H1 (cell line): ENCODE measurements around the gene ABCG1. TPM values are rescaled to one million over a fixed set of nuclear protein-coding genes. Genes with fewer than 3 reads are reported as not detected.
A peak's percentile ranks its signal among the peaks of the same experiment; 100 is the strongest.

ENCODE experiments used
- CTCF ChIA-PET: fragments of 300-600 bp; sonication (Branson Sonifier 250); formaldehyde crosslinking; loops from one replicate; lab custom pipeline; 2021; ENCODE audit not compliant: partially characterized antibody; lab: Charles Lee
- POLR2A ChIA-PET: fragments of 300-600 bp; sonication (Branson Sonifier 250); formaldehyde crosslinking; loops from one replicate; lab custom pipeline; 2021; ENCODE audit warnings: inconsistent platforms; ENCODE audit not compliant: partially characterized antibody; lab: Charles Lee
- DNase-seq, 2 experiments: peaks; one replicate each; pipeline versions ENCODE4 v3.0.0 to v3.0.0-alpha.2; 2010 to 2022; ENCODE audit warnings: low spot score in 2 of 2, low read depth in 1 of 2, mixed read lengths in 1 of 2
- FAIRE-seq: peaks from 2 replicates; lab custom pipeline; 2011; peaks lifted over from hg19 to GRCh38; lab: Jason Lieb, UNC
- H2AFZ ChIP-seq: 2 replicates; pipeline ENCODE4 v1.8.1; 2012; ENCODE audit warnings: low read length, inconsistent platforms
- H2AK5ac ChIP-seq: 2 replicates; pipeline ENCODE4 v1.6.1; 2013; ENCODE audit warnings: low read depth, low read length
- H2BK120ac ChIP-seq: replicated peaks from 2 replicates; pipeline ENCODE3; 2013; ENCODE audit warnings: low read depth, low read length, inconsistent platforms
- H2BK12ac ChIP-seq: 2 replicates; pipeline ENCODE4 v1.6.1; 2013; ENCODE audit warnings: low read depth, low read length
- H2BK15ac ChIP-seq: 2 replicates; pipeline ENCODE4 v1.6.1; 2013; ENCODE audit warnings: low read length
- H2BK20ac ChIP-seq: 2 replicates; pipeline ENCODE4 v1.6.1; 2013; ENCODE audit warnings: low read length
- H2BK5ac ChIP-seq: 2 replicates; pipeline ENCODE4 v1.6.1; 2013; ENCODE audit warnings: low read depth, low read length
- H3K14ac ChIP-seq: 2 replicates; pipeline ENCODE4 v1.6.1; 2013; ENCODE audit warnings: inconsistent platforms; ENCODE audit not compliant: insufficient read length
- H3K18ac ChIP-seq: 2 replicates; pipeline ENCODE4 v1.6.1; 2013; ENCODE audit warnings: low read length; ENCODE audit errors: extremely low read depth
- H3K23ac ChIP-seq: 2 replicates; pipeline ENCODE4 v1.6.1; 2013; ENCODE audit warnings: inconsistent platforms; ENCODE audit not compliant: insufficient read length
- H3K23me2 ChIP-seq: 2 replicates; pipeline ENCODE4 v1.6.1; 2013; ENCODE audit warnings: low read depth, low read length
- H3K27ac ChIP-seq: 2 replicates; pipeline ENCODE4 v1.6.1; 2011; ENCODE audit warnings: low read depth, low read length, inconsistent platforms
- H3K27me3 ChIP-seq, 4 experiments: replicated peaks in 1 of 4; 1 replicate in 1 of 4; 2 replicates in 3 of 4; pipeline versions ENCODE4 v1.6.1 to v1.8.1; 2011 to 2013; ENCODE audit warnings: low read length in 3 of 4, mild to moderate bottlenecking in 3 of 4, inconsistent platforms in 2 of 4, mixed read lengths in 2 of 4, moderate library complexity in 1 of 4; ENCODE audit not compliant: control insufficient read depth in 3 of 4, insufficient read depth in 3 of 4; ENCODE audit errors: extremely low read depth in 1 of 4
- H3K36me3 ChIP-seq, 4 experiments: 2 replicates each; pipeline versions ENCODE4 v1.6.1 to v1.8.1; 2011 to 2013; ENCODE audit warnings: mild to moderate bottlenecking in 4 of 4, low read length in 3 of 4, moderate library complexity in 2 of 4, control low read depth in 1 of 4, inconsistent platforms in 1 of 4; ENCODE audit not compliant: insufficient read depth in 4 of 4, control insufficient read depth in 2 of 4
- H3K4ac ChIP-seq: replicated peaks from 2 replicates; pipeline ENCODE3; 2013; ENCODE audit warnings: low read length, low read depth, mixed read lengths, inconsistent platforms; ENCODE audit not compliant: insufficient read length
- H3K4me1 ChIP-seq, 4 experiments: replicated peaks in 1 of 4; 1 replicate in 1 of 4; 2 replicates in 3 of 4; pipeline versions ENCODE4 v1.6.1 to v1.8.1; 2011 to 2013; ENCODE audit warnings: low read length in 3 of 4, inconsistent platforms in 2 of 4, mixed read lengths in 1 of 4; ENCODE audit not compliant: insufficient read depth in 4 of 4, control insufficient read depth in 3 of 4
- H3K4me2 ChIP-seq, 2 experiments: 2 replicates each; pipeline versions ENCODE4 v1.6.1 to v1.8.1; 2011 to 2013; ENCODE audit warnings: low read depth in 2 of 2, low read length in 2 of 2, control low read depth in 1 of 2, inconsistent platforms in 1 of 2, mild to moderate bottlenecking in 1 of 2; ENCODE audit not compliant: insufficient read depth in 1 of 2
- H3K4me3 ChIP-seq, 4 experiments: fragments of 200-600, 300-600 bp in 1 of 4; sonication (generic), shearing (Covaris generic), sonication (Bioruptor Twin) in 1 of 4; 2 replicates each; pipeline versions ENCODE4 v1.5.1 to v1.8.1; 2011 to 2016; ENCODE audit warnings: low read length in 4 of 4, low read depth in 3 of 4, control low read depth in 2 of 4, inconsistent platforms in 2 of 4, mild to moderate bottlenecking in 2 of 4, mixed read lengths in 1 of 4, moderate library complexity in 1 of 4; ENCODE audit not compliant: insufficient read depth in 2 of 4; ENCODE audit errors: extremely low read depth in 1 of 4
- H3K56ac ChIP-seq: replicated peaks from 2 replicates; pipeline ENCODE3; 2013; ENCODE audit warnings: low read depth, mild to moderate bottlenecking, mixed read lengths, low read length, inconsistent platforms; ENCODE audit not compliant: insufficient read length
- H3K79me1 ChIP-seq: 2 replicates; pipeline ENCODE4 v1.6.1; 2013; ENCODE audit warnings: low read depth, low read length, control low read depth
- H3K79me2 ChIP-seq, 2 experiments: 2 replicates each; pipeline versions ENCODE4 v1.6.1 to v1.8.1; 2012 to 2013; ENCODE audit warnings: low read length in 2 of 2, mild to moderate bottlenecking in 2 of 2, inconsistent platforms in 1 of 2; ENCODE audit not compliant: insufficient read depth in 2 of 2, control insufficient read depth in 1 of 2
- H3K9ac ChIP-seq, 4 experiments: replicated peaks in 1 of 4; 1 replicate in 1 of 4; 2 replicates in 3 of 4; pipeline versions ENCODE4 v1.6.1 to v1.8.1; 2011 to 2013; ENCODE audit warnings: low read depth in 3 of 4, low read length in 3 of 4, control low read depth in 2 of 4, mild to moderate bottlenecking in 2 of 4, moderate library complexity in 2 of 4, inconsistent platforms in 1 of 4; ENCODE audit errors: extremely low read depth in 1 of 4
- H3K9me3 ChIP-seq, 2 experiments: 2 replicates each; pipeline versions ENCODE4 v1.6.1 to v1.8.1; 2012 to 2013; ENCODE audit warnings: mild to moderate bottlenecking in 2 of 2, moderate library complexity in 2 of 2, control low read depth in 1 of 2, inconsistent platforms in 1 of 2, low read depth in 1 of 2, low read length in 1 of 2, mixed read lengths in 1 of 2; ENCODE audit not compliant: insufficient read depth in 2 of 2
- H4K20me1 ChIP-seq, 2 experiments: replicated peaks in 1 of 2; 2 replicates each; pipeline versions ENCODE3 to v1.8.1; 2011 to 2013; ENCODE audit warnings: inconsistent platforms in 2 of 2, low read length in 2 of 2, mild to moderate bottlenecking in 1 of 2; ENCODE audit not compliant: insufficient read depth in 2 of 2, control insufficient read depth in 1 of 2
- H4K5ac ChIP-seq: 2 replicates; pipeline ENCODE4 v1.6.1; 2013; ENCODE audit warnings: low read length, low read depth, mixed read lengths, inconsistent platforms; ENCODE audit not compliant: insufficient read length
- H4K8ac ChIP-seq: 2 replicates; pipeline ENCODE4 v1.8.0; 2013; ENCODE audit warnings: mild to moderate bottlenecking, moderate library complexity, low read length, inconsistent platforms; ENCODE audit not compliant: insufficient read depth; ENCODE audit errors: extremely low read depth
- H4K91ac ChIP-seq: replicated peaks from 2 replicates; pipeline ENCODE3; 2013; ENCODE audit warnings: low read length, mixed read lengths, inconsistent platforms; ENCODE audit not compliant: insufficient read length
- BACH1 ChIP-seq: IDR thresholded peaks from 2 replicates; pipeline ENCODE4 v1.6.1; 2012; ENCODE audit warnings: low read length, improper control_type of control experiment
- CTBP2 ChIP-seq: IDR thresholded peaks from 2 replicates; pipeline ENCODE4 v1.7.0; 2011; ENCODE audit warnings: borderline replicate concordance, mild to moderate bottlenecking, moderate library complexity, mixed read lengths, low read length; ENCODE audit not compliant: insufficient read depth, insufficient read length
- KDM4A ChIP-seq: IDR thresholded peaks from one replicate; pipeline ENCODE4 v1.7.1; 2012; ENCODE audit warnings: low read depth, mild to moderate bottlenecking, moderate library complexity, low read length, inconsistent platforms; ENCODE audit not compliant: severe bottlenecking
- NRF1 ChIP-seq: IDR thresholded peaks from 2 replicates; pipeline ENCODE4 v1.6.1; 2011; ENCODE audit warnings: mild to moderate bottlenecking, low read depth, low read length, improper control_type of control experiment
- POLR2A ChIP-seq, 2 experiments: IDR thresholded peaks; 1 replicate in 1 of 2; 2 replicates in 1 of 2; pipeline ENCODE4 v1.6.1; 2011; ENCODE audit warnings: low read depth in 2 of 2, low read length in 2 of 2, mild to moderate bottlenecking in 2 of 2; ENCODE audit errors: control extremely low read depth in 1 of 2
- RAD21 ChIP-seq, 2 experiments: IDR thresholded peaks in 1 of 2; conservative IDR thresholded peaks in 1 of 2; 2 replicates each; pipeline ENCODE4 v1.6.1; 2011; ENCODE audit warnings: low read depth in 2 of 2, low read length in 2 of 2, improper control_type of control experiment in 1 of 2, inconsistent platforms in 1 of 2, mild to moderate bottlenecking in 1 of 2, moderate library complexity in 1 of 2
- RXRA ChIP-seq: IDR thresholded peaks from 2 replicates; pipeline ENCODE4 v1.6.1; 2011; ENCODE audit warnings: low read depth, mild to moderate bottlenecking, low read length, moderate library complexity; ENCODE audit not compliant: insufficient read depth
- SAP30 ChIP-seq: fragments of 300-600 bp; sonication (generic); IDR thresholded peaks from 2 replicates; pipeline ENCODE4 v1.7.1; 2012; ENCODE audit warnings: low read length, moderate library complexity, mild to moderate bottlenecking, inconsistent platforms; ENCODE audit not compliant: insufficient read depth, insufficient replicate concordance
- SIX5 ChIP-seq: IDR thresholded peaks from 2 replicates; pipeline ENCODE4 v1.6.1; 2011; ENCODE audit warnings: mild to moderate bottlenecking, low read depth, low read length
- TAF1 ChIP-seq: IDR thresholded peaks from 2 replicates; pipeline ENCODE4 v1.6.1; 2011; ENCODE audit warnings: mild to moderate bottlenecking, low read depth, low read length
- TBP ChIP-seq: IDR thresholded peaks from 2 replicates; pipeline ENCODE4 v1.6.1; 2011; ENCODE audit warnings: low read depth, low read length, improper control_type of control experiment
- YY1 ChIP-seq: IDR thresholded peaks from 2 replicates; pipeline ENCODE4 v1.6.1; 2011; ENCODE audit warnings: low read depth, mild to moderate bottlenecking, low read length
- WGBS, 2 experiments: shearing (Covaris generic) in 1 of 2; methylation state at CpG; one replicate each; pipeline versions ENCODE4 v1.1.6 to v1.1.7; 2013 to 2015; ENCODE audit warnings: low lambda C conversion rate in 2 of 2, mixed read lengths in 2 of 2, inconsistent platforms in 1 of 2, low coverage in 1 of 2, missing lambda C conversion rate in 1 of 2; ENCODE audit not compliant: insufficient replicate concordance in 2 of 2, insufficient coverage in 1 of 2, insufficient read length in 1 of 2; ENCODE audit errors: extremely low coverage in 1 of 2, missing lambda C conversion rate in 1 of 2; 5-methylcytosine and 5-hydroxymethylcytosine counted together
- polyA plus RNA-seq, 7 experiments: library from polyadenylated mRNA; depleted of rRNA in 3 of 7; stranded (reverse) in 5 of 7; unstranded in 2 of 7; fragments of >200 nt in 5 of 7; fragments of 200-250 nt in 2 of 7; gene quantifications; 1 replicate in 5 of 7; 2 replicates in 1 of 7; 4 replicates in 1 of 7; pipeline versions ENCODE4 v1.2.1 to v1.2.3, GENCODE V29; 2011 to 2013; ENCODE audit warnings: missing spikeins in 2 of 7, mixed read lengths in 2 of 7
- total RNA-seq: library from RNA; stranded (reverse); fragmentation: NEBNext Ultra II Directional; extraction: Animal tissue kit (Norgen Biotek cat#: 25700); gene quantifications from 2 replicates; pipeline ENCODE4 v1.2.1, GENCODE V29; 2021

Gene ABCG1
- total and polyA plus RNA-seq, 2 of the 8 experiments (the other 6 are each of a cell fraction or from before 2014, with no cell fraction given): 2.1 to 4.0 TPM

GRCh38 chr21:42216726-42217572 is 2.0 kb upstream of the ABCG1 start:
- Histone ChIP-seq H4K20me1 (peaks cover 0 to 2% of the 10 kb centered on the region in 2 experiments), H3K18ac (no peak overlapping the region), H4K91ac (no peak overlapping the region), H3K23me2 (peaks cover 6% of the 10 kb centered on the region), H3K23ac (no peak overlapping the region), H3K4me3 (no peak overlapping the region), H2BK120ac (no peak overlapping the region), H2AFZ (no peak overlapping the region), H4K5ac (no peak overlapping the region), H3K4me1 (peaks cover 0 to 4% (median 2%) of the 10 kb centered on the region in 4 experiments; a peak in 4 of 7 replicates), H3K4me2 (no peak overlapping the region), H3K36me3 (no peaks in the 10 kb centered on the region)
- WGBS, 2 experiments: 89% methylated on average over 17 of the region's 17 CpGs; no CpG with 5 or more reads in 1 of the 2 experiments
- FAIRE-seq: no peak
- POLR2A ChIA-PET: interaction anchor here (1.4 kb wide), 1 partner anchor 11 kb away, joined by 3 read pairs; no protein-coding TSS in a partner anchor
- TF ChIP-seq NRF1: no peak
- no peak for TF ChIP-seq SIX5
- no peak for TF ChIP-seq SAP30
- TF ChIP-seq CTBP2: no peak
- no peak for TF ChIP-seq KDM4A
- no peak for TF ChIP-seq RAD21 (IDR thresholded peaks at IDR 0.05 in 1 of 2, conservative IDR thresholded peaks at IDR 0.05 in 1 of 2; ENCODE audit: low read depth in 2 of 2, low read length in 2 of 2)
- TF ChIP-seq BACH1: no peak
- TF ChIP-seq YY1: no peak
- TF ChIP-seq POLR2A (IDR thresholded peaks at IDR 0.05; ENCODE audit: control extremely low read depth in 1 of 2, low read depth in 2 of 2, low read length in 2 of 2): no peak
- TF ChIP-seq RXRA: no peak
- no peak for TF ChIP-seq TAF1
- TF ChIP-seq TBP: no peak
- TF ChIP-seq, all 59 proteins: peak for 0
- Histone ChIP-seq H3K9me3 (peaks cover 11 to 16% of the 10 kb centered on the region in 2 experiments), H2BK20ac (no peak overlapping the region), H2BK5ac (no peak overlapping the region), H3K9ac (no peak overlapping the region), H3K14ac (no peak overlapping the region), H3K79me1 (no peaks in the 10 kb centered on the region), H4K8ac (no peak overlapping the region), H3K56ac (no peak overlapping the region), H2BK15ac (peak overlapping the region; percentile 5; the same call in 1 of the 2 replicates), H2AK5ac (no peak overlapping the region), H3K27ac (no peak overlapping the region), H3K4ac (no peak overlapping the region), H3K79me2 (no peaks in the 10 kb centered on the region), H2BK12ac (0 out of 2 replicates have a peak overlapping the region, but pooled peaks have one; percentile 80), H3K27me3 (peaks cover 8 to 37% (median 24%) of the 10 kb centered on the region in 4 experiments)
- CTCF ChIA-PET: interaction anchor here (0.6 to 1.4 kb wide), 4 partner anchors 17 to 323 kb away, joined by 3 to 5 read pairs (median 3); no protein-coding TSS in a partner anchor
- no peak for DNase-seq
